NCI-H774 (cell line): ENCODE data around the gene TSPYL1.
"Not testable (repeated sequence)": the region's sequence is repeated elsewhere in the genome, so short reads cannot be mapped to it uniquely, and the experiment has no call there.

Experiments used
- DNase-seq: peaks from one replicate; lab custom pipeline; 2025; lab: John Stamatoyannopoulos, UW

Gene TSPYL1

DNA sequence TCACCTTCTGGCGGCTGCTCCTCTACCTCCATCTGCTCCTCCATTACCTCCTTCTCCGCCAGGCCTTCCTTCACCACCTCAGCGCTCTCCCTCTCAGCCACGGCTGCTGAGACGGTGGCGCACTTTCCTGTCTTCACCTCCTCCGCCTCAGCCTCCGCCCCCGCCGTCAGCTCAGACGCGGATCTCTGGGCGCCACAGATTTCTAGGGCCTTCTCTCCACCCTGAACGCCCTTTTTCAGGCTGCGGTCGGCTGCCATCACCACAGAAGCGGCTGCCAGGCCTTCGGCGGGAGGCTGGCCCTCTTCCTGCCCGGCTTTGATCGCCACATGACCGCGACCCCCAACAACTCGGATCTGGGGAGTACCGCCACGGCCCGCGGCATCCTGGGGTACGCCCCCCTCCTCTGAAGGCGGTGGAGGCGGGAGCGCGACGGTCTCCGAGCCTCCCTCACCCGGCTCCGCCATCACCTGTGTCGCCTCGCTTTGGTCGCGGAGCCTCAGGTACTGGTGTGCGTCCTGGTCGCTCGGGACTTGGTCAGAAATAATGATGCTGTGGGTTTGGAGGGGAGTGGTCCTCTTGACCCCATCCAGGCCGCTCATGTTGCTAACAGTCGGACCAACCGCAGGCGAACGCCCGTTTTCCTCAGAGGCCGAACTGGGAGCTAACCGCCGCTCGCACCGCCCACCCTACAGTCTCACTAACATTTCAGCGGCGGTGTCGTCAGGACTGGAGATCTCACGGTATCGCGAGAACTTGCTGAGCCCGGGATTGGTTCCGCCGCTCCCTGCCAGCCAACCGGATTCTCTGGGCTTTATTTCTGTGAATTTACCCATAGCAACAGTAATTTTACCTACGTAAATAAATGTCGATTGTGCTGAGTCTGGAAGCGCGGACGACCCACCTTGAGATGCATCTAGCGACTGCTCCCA is at the start of gene TSPYL1:
Gene TSPYL1 (minus strand): TSS at position 699 of the 929 bp plus-strand sequence. CDS start 100 bp downstream, at position 599.
- DNase-seq = peak; percentile 99

DNA sequence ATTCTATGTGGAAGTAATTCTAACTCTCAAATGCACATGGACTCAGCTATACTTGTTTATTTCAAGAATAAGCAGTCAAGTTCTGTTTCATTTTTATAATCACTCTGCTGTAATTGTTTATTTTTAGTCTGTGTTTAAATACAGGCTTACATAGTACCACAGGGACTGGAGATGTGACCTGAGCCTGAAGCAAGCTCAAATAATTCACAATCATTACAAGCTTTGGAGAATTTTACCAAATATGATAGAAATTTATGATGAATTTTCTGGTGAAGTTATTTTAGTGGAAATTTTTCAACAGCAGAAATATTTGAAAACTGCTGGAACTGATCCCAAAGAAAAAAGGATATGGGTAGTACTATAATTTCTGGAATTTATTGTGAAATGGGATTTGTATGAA is 49.4 kb upstream of the TSPYL1 start:
- no peak for DNase-seq

DNA sequence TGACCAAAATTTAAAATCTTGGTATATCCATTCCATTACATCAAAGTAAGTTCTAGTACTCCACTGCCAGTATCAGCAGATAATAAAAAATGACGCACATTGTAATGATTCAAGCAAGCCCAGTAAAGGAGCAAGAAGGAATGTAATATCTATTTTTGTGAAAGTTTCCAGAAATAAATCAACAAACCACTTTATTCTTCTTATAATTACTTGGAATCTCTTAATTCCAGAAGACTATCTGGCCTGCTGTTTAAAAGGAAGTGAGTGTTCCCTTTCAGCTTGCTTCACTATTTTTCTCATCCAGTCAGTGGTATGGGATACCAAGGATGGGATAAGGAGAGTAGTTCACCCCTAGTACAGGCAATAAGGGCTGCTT is 48.8 kb upstream of the TSPYL1 start:
- DNase-seq = no peak

DNA sequence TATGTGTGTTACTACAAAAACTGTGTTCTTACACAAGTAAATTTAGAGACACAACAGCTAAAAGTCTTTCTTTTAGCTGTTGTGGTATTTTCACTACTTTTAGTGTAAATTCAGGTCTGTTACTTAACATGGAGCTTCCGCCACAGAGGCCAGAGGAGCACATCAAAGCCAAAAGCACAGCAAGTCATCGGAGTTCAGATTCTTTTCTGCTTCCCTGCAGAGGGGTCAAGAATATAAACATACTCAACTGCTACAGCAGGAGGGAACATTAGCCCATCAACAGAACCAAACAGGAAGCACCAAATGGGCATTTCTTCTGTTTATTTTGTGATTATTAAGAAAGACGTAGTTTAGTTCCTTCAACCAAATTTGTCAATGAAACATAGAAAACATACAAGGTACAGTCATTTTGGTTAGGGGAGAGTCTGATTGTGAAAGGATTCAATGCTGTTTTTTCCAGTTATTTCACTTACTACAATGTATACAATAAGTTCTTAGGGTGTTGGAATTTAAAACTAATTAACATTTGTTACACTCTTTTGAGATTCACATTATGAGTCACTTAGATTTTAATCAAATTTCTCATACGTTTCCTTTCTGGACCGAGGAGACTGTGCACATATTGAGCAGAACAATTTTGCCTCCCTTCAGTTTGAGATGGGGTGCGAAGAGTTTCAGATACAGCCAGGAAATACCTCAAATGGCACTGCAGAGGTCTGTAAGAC is 48.2 kb upstream of the TSPYL1 start:
- no peak for DNase-seq

DNA sequence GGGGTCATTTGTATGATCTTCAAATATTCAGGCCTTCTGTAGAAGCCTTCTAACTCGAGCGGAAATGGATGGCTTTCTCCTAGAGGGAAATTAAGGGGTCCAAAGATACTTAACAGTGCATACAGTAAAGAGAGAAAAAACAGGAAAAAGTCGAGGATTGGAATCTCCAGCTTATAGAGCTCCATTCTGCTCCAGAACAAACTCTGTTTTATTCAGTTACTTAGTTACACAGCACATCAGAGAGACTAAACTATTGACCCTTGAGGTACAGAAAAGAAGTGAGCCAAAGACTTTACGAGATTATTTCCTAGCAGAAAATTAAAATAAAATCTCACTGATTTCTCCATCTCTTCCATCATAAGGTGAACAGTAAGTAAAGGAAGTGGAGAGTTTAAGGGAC is 47.3 kb upstream of the TSPYL1 start:
- DNase-seq = no peak

DNA sequence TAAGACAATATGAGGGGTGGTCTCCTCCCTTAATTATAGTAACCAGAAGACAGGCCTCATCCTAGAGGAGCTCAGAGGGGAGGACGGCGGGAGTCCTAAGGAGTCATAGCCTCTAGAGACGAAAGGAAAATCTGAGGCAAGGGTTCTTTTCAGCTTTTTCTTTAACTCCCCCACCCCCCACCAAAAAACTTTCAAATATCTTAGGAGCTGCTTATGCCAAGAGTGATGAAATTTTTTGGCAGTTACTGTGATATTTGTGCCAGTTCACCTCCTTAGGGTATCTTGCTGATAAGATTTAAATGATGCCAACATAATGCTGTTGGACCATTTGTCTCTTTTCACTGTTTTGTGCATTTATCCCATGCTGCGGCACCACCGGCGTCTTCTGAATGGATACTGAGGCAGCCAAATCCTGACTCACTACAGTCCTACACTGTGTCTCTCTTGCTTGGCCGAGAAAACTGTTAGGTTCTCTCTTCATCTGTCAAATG is 46.5 kb upstream of the TSPYL1 start:
- no peak for DNase-seq

DNA sequence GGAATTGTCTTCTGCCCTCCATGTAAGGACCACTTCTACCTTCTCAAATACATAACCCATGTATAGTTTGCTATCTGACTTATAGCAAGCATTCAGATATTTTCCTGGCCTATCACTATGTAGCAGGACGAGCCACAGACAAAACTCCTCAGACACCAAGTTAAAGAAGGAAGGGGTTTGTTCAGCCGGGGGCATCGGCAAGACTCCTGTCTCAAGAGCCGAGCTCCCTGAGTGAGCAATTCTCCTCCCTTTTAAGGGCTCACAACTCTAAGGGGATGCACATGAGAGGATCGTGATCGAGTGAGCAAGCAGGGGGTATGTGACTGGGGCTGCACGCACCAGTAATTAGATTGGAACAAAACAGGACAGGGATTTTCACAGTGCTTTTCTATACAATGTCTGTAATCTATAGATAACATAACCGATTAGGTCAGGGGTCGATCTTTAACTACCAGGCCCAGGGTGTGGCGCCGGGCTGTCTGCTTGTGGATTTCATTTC is 46.0 kb upstream of the TSPYL1 start:
- not testable (repeated sequence) for DNase-seq

DNA sequence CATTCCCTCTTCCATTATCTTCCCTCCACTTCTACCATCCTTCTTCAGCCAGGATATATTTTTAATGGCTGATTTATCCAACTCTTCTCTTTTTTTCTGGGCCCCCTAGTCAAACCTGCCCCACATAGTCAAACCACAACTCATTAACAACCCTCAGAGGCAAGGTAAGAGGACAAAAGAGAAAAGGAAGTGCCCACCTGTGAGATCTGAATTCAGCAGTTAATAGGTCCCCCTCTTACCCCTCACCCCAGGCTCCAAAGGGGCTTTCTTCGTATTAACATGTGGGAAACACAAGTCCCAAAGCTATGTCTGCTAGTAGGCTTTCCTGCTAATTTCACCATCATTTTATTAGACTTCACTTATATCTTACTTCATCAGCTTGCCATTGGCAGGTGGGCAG is 44.1 kb upstream of the TSPYL1 start:
- no peak for DNase-seq

DNA sequence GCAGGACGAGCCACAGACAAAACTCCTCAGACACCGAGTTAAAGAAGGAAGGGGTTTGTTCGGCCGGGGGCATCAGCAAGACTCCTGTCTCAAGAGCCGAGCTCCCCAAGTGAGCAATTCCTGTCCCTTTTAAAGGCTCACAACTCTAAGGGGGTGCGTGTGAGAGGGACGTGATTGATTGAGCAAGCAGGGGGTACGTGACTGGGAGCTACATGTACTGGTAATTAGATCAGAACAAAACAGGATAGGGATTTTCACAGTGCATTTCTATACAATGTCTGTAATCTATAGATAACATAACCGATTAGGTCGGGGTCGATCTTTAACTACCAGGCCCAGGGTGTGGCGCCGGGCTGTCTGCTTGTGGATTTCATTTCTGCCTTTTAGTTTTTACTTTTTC is 42.2 kb upstream of the TSPYL1 start:
- not testable (repeated sequence) for DNase-seq

DNA sequence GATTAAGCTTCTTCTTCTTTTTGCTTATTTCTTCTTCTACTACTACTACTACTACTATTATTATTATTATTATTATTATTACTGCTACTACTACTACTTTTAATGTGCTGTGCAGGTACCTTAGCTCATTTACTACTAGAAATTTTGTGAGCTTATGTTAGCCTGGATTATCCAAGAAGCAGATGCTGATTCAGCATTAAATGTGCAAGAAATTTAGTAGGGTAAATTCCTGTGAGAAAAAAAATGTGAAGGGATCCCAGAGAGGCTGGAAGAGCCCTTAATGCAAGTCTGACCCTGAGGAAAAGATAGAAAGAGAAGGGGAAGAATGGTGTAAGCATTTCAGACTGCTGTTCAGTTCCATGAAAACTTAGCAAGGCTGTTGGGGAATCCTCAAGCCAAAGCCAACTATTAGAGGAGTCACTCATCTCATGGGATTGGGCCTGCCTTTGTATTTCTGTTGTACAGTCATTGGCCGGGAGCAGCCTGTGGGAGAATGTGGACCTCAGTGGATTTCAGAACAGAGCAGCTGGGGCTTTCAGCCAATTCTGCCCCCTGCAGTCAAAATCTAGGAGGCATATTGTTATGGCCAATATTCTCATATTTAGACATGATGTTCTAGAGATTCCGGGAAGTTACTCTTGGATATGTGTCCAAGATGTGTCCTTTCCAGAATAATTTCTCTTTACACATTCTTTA is 37.2 kb upstream of the TSPYL1 start:
- DNase-seq = no peak

DNA sequence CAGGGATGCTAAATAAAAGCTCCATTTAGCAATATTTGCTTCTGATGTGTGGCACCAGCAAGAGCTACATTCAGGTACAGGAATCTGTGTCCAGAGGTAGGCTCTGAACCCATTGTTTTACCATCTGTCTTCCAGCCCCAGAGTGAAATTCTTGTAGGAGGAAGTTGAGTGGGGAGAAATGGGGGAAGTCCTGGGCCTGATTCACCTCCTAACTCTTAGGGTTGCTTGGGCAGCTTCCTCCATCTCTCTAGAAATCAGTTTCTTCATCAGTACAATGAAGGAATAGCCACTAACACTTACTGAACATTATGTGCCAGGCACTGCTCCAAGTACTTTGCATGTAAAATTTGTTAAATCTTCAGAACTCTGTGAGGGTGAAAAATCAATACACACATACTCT is 35.1 kb upstream of the TSPYL1 start:
- no peak for DNase-seq

DNA sequence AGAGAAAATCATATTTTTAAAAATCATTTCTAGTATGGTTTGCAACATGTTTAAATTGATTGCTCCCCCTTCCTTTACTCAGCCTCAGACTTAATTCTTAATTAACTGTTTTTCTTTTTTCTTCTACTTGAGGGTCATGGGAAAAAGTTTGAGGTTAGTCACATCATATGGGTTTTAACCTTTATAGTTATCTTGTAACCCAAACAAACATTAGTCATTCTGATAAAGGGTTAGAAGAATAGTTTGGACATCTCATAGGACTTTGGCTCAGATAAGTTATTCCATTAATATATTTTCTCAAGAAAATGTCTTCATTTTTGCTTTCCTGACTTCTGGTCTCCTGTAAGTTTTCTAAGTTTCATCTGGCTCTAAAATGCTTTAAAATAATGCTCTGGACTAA is 34.5 kb upstream of the TSPYL1 start:
- DNase-seq = no peak

DNA sequence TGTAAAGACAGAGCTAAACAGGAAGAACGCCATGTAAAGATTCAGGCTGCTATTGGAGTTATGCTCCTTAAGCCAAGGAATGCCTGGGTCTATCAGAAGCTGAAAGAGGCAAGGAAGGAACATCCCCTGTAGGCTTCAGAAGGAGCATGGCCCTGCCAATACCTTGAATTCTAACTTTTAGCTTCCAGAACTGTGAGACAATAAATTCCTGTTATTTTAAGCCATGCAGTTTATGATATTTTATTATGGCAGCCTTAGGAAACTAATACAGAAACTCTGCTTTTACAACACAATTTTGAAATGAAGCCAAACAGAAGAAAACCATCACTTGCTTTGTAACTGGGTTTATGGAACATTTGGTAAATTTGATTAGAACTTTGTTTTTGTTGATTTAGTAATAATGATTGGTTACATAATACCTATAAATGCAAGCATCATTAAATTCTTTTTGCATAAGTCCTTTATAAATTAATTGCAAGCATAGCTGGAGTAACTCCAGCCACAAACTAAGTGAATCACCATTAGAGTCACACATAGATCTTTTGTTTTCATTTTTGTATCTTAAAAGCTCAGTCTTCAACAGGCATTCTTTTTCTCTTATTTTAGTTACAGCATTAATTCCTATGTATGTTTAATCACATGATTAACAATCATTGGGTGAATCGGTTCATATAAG is 33.5 kb upstream of the TSPYL1 start:
- DNase-seq = no peak

DNA sequence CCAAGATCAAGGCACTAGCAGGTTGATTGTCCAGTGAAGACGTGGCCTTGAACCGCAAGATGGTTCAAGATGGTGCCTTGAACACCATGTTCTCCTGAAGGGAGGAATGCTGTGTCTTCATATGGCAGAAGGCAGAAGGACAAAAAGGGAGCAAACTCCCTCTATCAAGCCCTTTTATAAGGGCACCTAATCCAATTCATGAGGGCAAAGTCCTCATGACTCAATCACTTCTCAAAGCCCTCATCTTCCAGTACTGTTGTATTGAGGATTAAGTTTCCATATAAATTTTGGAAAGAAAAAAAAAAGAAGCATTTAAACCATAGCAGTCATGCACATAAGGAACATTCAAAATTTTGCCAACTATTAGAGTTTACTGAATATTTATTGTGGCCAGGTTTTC is 29.9 kb upstream of the TSPYL1 start:
- no peak for DNase-seq

DNA sequence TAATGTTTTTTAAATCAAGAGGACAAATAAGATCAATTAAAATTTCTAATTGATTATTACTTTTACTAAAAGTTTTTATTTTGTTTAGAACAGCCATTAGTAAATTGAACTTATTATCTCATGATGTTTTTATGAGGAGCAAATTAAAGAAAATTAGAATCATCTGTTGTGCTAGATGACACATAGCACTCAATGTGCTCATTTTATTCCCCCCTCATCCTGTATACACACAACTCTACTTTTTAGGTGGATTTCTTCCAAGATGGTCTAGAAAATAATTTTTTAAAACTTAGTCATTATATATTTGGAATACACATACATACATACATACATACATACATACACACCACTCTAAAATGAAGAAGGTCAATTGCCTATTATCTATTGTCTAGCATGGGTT is 29.3 kb upstream of the TSPYL1 start:
- DNase-seq = no peak

DNA sequence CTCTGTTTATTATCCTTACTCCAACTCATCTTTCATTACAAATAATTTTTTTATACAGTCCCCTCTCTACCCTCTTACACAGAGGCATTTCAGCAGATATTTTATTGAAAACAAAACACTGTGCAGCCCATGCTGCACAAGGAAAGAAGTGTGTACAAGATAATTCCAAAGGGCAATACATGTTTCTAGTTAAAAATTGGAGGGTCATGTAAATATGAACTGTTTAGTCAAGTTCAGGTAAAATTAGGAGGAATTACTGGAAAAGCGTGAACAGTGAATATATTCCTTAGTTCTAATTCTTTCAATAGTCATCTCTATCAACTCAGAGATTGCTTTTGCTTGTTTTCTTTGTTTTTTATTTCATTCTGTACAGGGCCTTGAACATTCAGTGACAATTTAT is 27.9 kb upstream of the TSPYL1 start:
- no peak for DNase-seq

DNA sequence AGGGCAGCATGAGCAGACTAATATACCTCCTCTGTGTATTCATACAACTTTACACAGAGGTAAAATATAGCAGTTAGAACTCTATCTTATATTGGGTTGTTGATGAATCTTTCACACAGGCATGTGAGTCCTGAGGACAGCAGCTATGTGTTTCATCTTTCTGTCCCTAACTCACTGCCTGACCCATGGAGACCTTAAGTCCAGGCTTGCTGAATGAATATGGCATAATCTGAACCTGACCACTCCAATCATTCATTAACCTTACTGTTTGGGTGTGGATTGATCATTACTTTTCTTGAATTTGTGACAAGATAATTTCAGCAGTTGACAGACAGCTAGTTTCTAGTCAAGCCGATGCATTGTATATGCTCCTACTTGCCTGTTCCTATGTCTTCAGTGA is 27.3 kb upstream of the TSPYL1 start:
- no peak for DNase-seq

DNA sequence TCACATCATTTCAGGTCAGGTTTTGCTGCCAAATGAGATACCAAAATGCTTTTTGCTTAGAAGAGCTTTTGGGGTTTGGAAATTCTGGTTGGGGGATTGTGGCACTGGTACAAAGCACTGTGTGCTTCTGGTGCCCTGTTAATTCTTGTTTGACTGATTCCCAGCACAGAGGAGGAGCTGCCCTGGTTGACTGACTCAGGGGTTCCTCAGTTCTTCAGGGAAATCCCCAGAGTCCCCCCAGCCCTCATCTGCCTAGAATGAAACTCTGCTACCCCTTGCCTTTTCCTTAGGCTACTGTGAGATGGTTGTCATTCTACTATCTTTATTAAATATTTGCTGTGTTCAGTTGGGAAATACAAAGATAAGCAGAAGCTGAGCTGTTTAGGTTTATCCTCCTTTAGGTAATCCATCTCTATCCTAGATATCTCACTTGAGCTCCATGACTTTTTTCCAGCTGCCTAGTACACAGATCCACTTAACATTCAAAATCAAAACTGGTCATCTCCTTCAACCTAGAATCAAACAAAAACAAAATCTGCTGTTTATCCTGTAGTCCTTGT is 24.9 kb upstream of the TSPYL1 start:
- no peak for DNase-seq

DNA sequence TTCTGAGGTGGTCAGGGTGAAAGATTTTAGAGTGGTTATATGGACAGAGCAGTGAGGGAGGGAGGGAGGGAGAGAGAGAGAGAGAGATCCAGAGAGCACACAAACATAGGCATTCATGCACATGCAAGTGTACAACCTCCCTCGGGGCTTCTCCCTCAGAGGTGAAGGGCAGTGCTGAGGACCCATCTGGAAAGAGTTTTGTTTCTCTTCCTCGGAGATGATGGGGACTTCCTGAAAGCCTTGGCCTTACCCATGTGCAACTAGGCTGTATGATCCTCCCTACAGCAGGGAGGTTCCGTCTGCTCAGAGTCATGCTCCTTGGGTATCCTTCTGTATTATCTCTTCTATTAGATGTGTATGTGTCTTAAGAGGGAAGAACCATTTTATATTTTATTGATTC is 21.4 kb upstream of the TSPYL1 start:
- no peak for DNase-seq

DNA sequence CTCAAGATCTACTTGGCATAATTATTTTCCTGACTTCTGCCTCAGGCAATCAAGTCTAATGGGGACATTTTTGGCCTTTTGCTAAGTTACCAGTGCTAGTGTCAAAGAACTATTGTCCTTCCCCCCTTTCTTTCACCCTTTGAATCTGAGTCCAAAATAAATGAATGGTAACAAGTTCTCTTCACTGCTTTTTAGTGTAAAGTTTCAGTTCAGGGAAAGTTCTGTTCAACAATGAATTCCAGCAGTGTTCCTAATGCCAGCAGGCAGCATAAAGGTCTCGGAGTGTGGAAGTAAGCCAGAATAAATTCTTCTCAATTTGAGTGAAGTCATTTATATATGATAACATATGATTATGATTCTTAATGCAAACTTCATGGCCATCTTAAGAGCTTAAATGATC is 20.8 kb upstream of the TSPYL1 start:
- DNase-seq = no peak

DNA sequence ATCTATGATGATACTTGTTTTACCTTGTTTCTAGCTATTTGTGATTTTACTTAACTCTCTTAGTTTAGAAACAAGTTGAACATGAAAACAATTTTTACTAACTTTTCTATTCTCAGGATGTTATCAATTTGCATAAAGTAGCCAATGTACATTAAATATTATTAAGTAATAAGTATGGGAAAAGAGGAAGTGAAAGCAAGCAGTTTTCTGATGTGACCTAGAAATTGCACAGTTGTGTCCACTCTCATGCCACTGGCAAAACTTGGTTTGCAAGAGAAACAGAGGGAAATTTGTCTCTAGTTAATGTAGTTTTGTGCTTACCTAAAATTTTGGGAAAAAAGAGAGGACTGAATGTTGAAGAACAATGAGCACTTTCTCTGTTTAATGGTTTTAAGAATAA is 19.2 kb upstream of the TSPYL1 start:
- DNase-seq = no peak

DNA sequence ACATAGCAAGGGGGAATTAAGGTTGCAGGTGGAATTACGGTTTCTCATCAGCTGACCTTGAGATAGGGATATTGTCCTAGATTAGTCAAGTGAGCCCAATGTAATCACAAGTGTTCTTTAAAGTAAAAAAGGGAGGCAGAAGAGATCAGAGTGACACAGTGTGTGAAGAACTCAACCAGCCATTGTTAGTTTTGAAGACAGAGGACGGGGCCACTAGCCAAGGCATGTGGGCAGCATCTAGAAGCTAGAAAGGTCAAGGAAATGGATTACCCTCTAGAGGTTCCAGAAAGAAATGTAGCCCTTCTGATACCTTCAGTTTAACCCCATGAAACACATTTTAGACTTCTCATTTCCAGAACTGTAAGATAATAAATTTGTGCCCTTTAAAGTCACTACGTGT is 18.5 kb upstream of the TSPYL1 start:
- DNase-seq = no peak
